Mucosa of stomach (tissue), 1 donor: ENCODE results near the gene SAMD1.

Experiments used
- H3K27me3 ChIP-seq: one replicate; pipeline ENCODE4 v1.7.0; 2013; ENCODE audit warnings: mild to moderate bottlenecking, low read length; ENCODE audit not compliant: control insufficient read depth, insufficient read depth
- H3K36me3 ChIP-seq: one replicate; pipeline ENCODE4 v1.7.0; 2013; ENCODE audit warnings: low read length; ENCODE audit not compliant: control insufficient read depth, insufficient read depth
- H3K4me1 ChIP-seq: one replicate; pipeline ENCODE4 v1.7.0; 2013; ENCODE audit warnings: mild to moderate bottlenecking, low read length; ENCODE audit not compliant: control insufficient read depth, insufficient read depth
- H3K4me3 ChIP-seq: one replicate; pipeline ENCODE4 v1.7.0; 2013; ENCODE audit warnings: low read length
- H3K9ac ChIP-seq: one replicate; pipeline ENCODE4 v1.7.0; 2013; ENCODE audit warnings: mild to moderate bottlenecking, low read length, moderate library complexity
- H3K9me3 ChIP-seq: one replicate; pipeline ENCODE4 v1.7.0; 2013; ENCODE audit warnings: mild to moderate bottlenecking, low read length, moderate library complexity; ENCODE audit not compliant: control insufficient read depth
- donor health status: Pancreatic carcinoma.

SAMD1 gene

DNA sequence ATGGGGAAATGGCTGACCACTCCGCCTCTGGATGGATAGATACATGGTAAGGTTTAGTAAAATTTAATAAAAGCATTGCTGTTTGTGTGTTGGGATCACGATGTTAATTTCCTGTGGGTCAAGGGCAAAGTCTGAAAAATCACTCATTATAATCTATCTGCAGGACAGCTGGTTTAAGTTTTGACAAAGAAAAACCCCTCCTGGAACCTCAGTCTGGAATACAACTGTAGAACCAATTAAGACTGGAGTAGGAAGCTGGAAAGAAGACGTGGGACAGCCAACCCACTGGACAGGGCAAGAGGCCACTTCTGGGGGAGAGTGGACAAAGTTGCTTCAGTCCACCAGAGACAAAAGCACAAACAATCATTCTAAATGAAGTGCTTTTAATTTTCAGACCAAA, 28.6 kb upstream of the SAMD1 start:
- H3K9me3 ChIP-seq, result no peaks in the 10 kb centered on the region
- no peaks in the 10 kb centered on the region for H3K36me3 ChIP-seq
- H3K27me3 ChIP-seq, result no peaks in the 10 kb centered on the region
- peaks cover 37% of the 10 kb centered on the region for H3K4me1 ChIP-seq
- peak overlapping the region; percentile 59 for H3K9ac ChIP-seq
- peak overlapping the region; percentile 26 for H3K4me3 ChIP-seq

DNA sequence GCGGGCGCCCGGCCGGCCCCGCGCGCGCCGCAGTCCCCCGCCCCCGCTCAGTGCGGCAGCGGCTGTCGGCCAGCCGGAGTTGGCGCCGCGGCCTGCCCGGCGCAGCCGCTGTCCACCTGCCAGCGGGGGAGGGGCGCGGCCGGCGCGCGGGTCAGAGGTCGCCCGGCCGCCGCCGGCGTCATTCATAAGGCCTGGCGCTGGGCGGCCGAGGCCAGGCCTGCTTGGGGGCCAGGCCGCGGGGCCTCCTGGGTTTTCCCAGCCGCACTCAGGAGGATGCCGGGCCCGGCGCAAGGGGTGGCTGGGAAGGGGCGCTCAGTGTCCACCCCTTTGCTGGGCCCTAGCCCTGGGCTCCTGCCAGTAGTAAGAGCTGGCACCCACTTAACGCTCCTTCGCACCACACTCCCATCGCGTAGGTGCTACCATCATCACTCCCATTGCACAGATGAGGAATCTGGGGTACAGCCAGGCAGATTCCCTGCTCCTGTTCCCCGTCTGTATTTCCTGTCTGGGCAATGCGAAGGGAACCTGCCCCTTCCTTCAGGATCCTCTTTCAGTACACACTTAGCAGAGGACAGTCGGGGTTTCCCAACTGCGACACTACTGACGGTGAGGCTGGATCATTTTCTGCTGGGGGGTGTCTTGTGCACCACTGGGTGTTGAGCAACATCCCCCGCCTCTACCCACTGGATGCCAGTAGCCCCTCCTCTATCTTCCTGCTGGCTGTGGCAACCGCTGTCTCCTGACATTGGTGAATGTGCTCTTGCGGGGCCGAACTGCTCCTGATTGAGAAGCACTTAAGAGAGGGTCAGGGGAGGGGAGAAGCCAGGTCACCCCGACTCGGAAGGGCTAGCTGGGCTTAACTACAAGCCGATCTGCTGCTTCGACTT, 27.9 kb upstream of the SAMD1 start:
- H3K27me3 ChIP-seq, result no peaks in the 10 kb centered on the region
- peak overlapping the region; percentile 26 for H3K4me3 ChIP-seq
- H3K36me3 ChIP-seq, result no peaks in the 10 kb centered on the region
- peaks cover 44% of the 10 kb centered on the region for H3K4me1 ChIP-seq
- no peaks in the 10 kb centered on the region for H3K9me3 ChIP-seq
- H3K9ac ChIP-seq, result peak overlapping the region; percentile 59

DNA sequence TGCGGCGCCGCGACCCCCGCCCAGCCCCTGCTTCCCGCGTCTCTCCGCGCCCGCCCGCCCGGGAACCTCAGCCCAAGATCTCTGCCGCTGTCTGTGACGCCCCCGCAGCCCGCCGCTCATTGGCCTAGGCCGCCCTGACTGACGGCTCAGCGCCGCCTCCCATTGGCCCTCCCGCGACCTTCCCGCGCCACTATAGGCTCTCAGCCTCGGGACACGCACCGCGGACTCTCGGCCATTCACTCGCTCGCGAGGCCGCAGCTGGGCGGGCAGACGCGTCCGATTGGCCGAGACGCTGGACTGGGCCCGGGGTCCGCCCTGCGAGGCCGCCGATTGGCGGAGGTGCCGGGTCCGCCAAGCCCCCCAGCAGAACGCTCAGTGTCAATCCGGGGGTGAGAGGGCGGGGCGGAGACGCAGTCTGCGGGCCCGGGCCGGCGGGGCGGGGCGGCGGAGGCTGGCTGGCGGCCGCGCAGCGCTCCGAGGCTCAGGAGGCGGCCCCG, 27.2 kb upstream of the SAMD1 start, which contains the start of gene PRKACA:
Gene PRKACA, minus strand, starts transcription at position 95 of the 497 bp plus-strand sequence. CDS start 215 bp downstream, outside the sequence.
- Histone ChIP-seq H3K9me3 (no peaks in the 10 kb centered on the region), H3K4me1 (peaks cover 51% of the 10 kb centered on the region), H3K4me3 (peak within 1 kb of the TSS; percentile 50), H3K27me3 (no peaks in the 10 kb centered on the region), H3K36me3 (no peaks in the 10 kb centered on the region), H3K9ac (peak within 1 kb of the TSS; percentile 83)

DNA sequence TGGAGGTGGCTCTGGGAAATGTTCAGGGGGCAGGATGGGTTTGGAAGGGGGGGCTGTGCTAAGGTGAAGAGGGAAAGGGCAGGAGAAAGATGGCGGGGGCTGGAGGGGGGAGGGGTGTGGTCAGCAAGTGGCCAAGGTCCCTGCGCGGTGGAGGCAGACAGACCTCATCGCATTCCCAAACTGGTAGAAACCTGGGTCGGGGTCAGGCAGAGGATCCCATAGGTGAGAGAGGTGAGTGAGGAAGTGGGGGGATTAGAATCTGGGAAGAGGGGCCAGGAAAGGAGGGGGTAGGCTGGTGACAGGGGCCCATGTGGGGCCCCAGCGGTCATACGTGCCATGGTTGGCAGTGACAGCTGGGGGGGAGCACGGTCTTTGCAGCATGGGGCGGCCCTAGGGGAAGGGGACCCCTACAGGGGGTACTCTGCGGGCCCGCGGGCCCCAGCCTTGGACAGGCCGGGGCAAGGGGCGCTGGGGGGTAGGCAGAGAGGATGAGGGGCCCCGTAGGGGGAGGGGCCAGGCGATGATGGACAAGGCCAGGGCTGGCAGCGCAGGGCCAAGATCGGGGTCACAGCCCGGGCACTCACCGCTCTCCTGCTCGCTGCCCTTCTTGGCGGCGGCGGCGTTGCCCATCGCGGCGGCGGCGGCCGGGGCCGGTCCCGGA, 26.5 kb upstream of the SAMD1 start:
- no peaks in the 10 kb centered on the region for H3K36me3 ChIP-seq
- H3K4me1 ChIP-seq, result peaks cover 56% of the 10 kb centered on the region
- peak overlapping the region; percentile 50 for H3K4me3 ChIP-seq
- H3K9me3 ChIP-seq, result no peaks in the 10 kb centered on the region
- H3K9ac ChIP-seq, result peak overlapping the region; percentile 83
- no peaks in the 10 kb centered on the region for H3K27me3 ChIP-seq

DNA sequence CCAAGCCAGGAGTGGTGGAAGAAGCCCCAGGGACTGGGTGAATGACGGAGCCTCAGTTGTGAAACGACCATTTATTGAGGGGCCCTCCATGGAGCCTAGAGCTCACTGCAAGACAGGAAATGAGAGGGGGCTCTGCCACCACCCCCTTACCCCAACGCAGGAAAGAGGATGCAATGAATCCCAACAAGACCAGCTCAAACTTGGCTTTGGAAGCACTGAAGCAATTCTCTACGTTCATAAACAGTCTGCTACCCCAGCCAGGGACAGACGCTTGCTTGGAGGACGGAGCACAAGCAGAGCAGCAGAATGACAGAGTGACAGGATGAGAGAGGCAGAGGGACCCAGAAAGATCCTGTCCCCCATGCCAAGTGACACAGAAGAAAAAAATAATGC, 26.0 kb upstream of the SAMD1 start:
- Histone ChIP-seq H3K9ac (peak overlapping the region; percentile 83), H3K4me3 (peak overlapping the region; percentile 50), H3K9me3 (no peaks in the 10 kb centered on the region), H3K36me3 (no peaks in the 10 kb centered on the region), H3K27me3 (no peaks in the 10 kb centered on the region), H3K4me1 (peaks cover 56% of the 10 kb centered on the region)

DNA sequence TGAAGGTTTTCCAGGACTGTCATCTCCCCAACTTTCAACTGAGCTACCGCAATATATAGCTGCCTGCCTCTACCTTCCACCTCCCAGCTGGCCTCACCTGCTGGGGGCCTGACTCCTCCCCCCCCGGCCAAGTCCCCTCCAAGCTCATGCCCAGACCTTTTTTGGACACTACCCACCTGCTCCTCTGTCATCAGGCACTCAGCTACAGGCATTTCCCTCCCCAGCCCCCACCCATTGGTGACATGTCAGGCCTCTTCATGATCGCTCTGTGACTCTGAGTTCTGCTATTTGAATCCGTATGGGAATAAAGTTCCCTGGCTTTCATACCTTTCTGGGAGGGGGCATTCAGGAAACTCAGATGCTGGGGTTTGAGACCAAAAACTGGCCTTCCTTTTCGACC, 25.2 kb upstream of the SAMD1 start:
- H3K36me3 ChIP-seq, result no peaks in the 10 kb centered on the region
- no peaks in the 10 kb centered on the region for H3K9me3 ChIP-seq
- peaks cover 56% of the 10 kb centered on the region for H3K4me1 ChIP-seq
- H3K27me3 ChIP-seq, result no peaks in the 10 kb centered on the region
- no peak overlapping the region for H3K4me3 ChIP-seq
- H3K9ac ChIP-seq, result peak overlapping the region; percentile 83

DNA sequence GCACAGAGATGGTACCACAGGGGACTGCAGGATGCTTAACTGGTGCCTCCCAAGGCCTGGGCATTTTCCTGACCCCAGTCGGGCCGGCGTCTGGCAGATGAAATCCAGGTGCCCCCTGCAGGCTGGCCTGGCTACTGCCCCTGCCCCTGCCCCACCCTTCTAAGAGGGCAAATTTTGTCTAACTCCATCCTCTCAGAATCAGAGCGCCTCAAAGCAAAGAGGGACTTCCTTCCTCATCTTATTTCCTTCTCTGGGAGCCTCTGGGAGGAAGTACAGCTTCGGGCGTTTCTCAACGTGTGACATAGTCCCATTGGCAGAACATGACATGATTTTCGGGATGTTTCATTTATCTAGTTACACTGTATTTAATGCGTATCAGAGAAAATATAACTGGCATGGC, 24.3 kb upstream of the SAMD1 start:
- Histone ChIP-seq H3K9me3 (no peaks in the 10 kb centered on the region), H3K36me3 (no peaks in the 10 kb centered on the region), H3K4me3 (no peak overlapping the region), H3K27me3 (no peaks in the 10 kb centered on the region), H3K4me1 (peaks cover 54% of the 10 kb centered on the region), H3K9ac (no peak overlapping the region)

DNA sequence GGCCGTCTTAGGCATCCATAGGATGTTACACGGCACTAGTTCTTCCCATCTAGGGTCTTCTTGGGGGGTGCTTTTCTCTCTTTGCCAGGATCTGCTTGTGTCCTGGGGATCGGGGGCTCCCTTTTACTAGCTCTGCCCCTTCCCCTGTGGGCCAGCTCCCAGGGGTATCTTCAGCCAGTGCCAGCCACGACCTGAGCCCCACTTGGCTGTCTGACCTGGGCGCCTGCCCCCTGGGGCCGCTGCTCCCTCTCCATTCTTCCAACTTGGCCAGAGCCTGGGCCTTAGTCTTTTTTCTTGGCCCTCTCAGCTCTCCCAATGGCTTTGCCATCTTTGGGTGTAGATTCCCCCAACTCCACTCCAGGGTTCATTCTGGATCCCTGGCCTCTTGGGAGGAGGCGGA, 23.9 kb upstream of the SAMD1 start:
- Histone ChIP-seq H3K27me3 (no peaks in the 10 kb centered on the region), H3K9ac (no peak overlapping the region), H3K9me3 (no peaks in the 10 kb centered on the region), H3K36me3 (no peaks in the 10 kb centered on the region), H3K4me1 (peaks cover 50% of the 10 kb centered on the region), H3K4me3 (no peak overlapping the region)

DNA sequence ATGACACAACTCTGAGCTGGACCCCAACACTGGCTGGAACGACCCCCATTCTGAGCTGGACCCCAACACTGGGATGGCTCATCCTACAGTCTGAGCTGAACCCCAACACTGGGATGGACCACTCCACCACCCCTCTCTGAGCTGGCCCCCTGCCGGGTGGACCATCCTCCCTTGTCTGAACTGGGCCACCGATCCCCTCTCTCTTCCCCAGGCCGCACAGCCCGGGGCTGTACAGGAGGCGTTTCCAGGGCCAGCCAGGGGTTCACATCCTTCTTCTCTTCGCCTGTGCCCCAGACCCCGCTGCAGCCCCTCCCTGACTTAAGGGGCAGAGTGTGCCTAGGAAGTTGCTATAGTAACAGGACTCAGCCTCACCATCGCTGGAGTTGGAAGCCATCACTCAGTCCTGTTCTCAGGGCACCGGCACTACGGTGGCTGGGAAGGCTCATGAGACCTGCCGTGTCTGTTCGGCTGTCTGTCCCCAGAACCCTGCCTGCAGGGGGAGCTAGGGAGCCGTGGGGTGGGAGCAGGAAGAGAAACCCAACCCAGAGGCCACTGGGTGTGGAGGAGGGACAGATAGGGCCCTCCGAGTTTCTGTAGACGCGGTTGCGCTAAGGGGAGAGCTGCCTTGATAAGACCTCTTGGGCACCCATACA, 23.3 kb upstream of the SAMD1 start:
- H3K36me3 ChIP-seq, result no peaks in the 10 kb centered on the region
- H3K4me1 ChIP-seq, result peaks cover 44% of the 10 kb centered on the region
- no peak overlapping the region for H3K4me3 ChIP-seq
- H3K9ac ChIP-seq, result no peak overlapping the region
- no peaks in the 10 kb centered on the region for H3K27me3 ChIP-seq
- H3K9me3 ChIP-seq, result no peaks in the 10 kb centered on the region

DNA sequence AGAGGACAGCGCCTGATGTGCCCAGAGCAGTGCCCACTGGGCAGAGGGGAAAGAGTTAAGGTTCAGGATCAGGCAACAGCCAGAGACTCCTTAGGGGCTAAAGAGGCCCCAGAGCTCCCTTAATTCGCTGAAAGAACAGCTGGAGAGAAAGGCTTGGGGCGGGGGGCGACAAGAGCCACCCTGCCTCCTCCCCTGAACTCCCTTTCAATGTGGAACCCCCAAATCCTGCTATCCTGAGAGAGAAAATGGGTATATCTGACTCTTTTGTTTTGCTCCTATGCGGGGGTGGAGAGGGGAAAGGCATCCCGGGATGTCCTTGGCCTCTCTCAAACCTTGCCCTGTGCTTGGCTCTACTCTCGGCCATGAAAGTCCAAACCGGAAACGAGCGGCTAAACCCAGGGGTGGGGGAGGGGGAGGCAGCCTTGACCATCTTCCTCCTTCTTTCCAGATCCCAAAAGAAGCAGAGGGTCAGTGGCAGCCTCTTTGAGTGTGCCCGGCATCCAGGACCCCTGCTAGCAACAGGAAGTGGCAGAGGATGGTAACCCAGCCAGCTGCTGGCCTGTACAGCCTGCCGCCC, 22.3 kb upstream of the SAMD1 start:
- H3K36me3 ChIP-seq, result no peaks in the 10 kb centered on the region
- peaks cover 37% of the 10 kb centered on the region for H3K4me1 ChIP-seq
- H3K4me3 ChIP-seq, result no peak overlapping the region
- H3K9me3 ChIP-seq, result no peaks in the 10 kb centered on the region
- H3K9ac ChIP-seq, result no peak overlapping the region
- no peaks in the 10 kb centered on the region for H3K27me3 ChIP-seq

DNA sequence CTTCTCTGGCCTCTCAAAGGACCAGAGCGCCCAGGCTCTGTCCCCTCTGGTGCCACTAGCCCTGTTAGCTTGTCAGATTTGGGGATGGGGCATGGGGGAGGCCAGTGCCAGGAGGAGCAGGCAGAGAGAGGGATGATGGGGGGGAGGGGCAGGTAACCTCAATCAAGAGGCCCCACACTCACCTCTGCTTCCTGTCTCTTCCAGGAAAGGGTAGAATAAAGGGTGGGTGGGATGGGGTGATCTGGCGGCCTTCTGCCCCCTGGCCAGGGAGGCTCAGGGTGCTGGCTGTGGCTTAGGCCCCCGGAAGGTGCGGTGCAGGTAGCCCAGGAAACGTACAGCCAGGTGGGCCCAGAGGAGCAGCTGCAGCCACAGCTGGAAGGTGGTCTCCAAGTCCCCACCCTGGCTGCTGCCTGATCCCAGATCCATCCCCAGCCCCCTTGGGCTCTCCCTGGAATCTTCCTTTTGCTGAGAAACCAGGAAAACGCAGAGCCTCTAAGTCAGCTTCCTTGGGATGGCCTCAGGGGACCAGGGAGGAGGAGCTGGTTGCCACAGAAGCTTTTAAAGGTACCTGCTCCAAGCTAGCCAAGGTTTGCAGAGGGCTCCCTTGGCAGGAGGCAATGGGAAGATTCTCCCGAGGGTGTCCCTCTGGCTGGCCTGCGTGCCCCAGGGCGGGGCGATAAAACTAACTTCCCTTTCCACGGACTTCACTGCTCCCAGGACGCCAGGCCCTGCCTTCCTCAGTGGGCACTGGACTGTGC, 21.7 kb upstream of the SAMD1 start:
- H3K36me3 ChIP-seq, result no peaks in the 10 kb centered on the region
- H3K4me1 ChIP-seq, result peaks cover 37% of the 10 kb centered on the region
- no peaks in the 10 kb centered on the region for H3K27me3 ChIP-seq
- H3K9me3 ChIP-seq, result no peaks in the 10 kb centered on the region
- H3K9ac ChIP-seq, result no peak overlapping the region
- H3K4me3 ChIP-seq, result no peak overlapping the region
